ENCODE data around the gene C11orf16. TPM values are rescaled to one million over a fixed set of nuclear protein-coding genes. Genes with fewer than 3 reads are reported as not detected.

Gene C11orf16
- polyA plus RNA-seq, 2 of the 4 experiments (the other 2 are of a cell fraction), result not detected

- WGBS (ENCODE audit: missing lambda C conversion rate), result 7% methylated on average over 24 of the region's 39 CpGs
- peaks cover 28% of the 10 kb centered on the region for H3K4me1 ChIP-seq
- H3K9me3 ChIP-seq, result no peaks in the 10 kb centered on the region
- CTCF ChIA-PET, result interaction anchor here (0.6 to 2.4 kb wide), 7 partner anchors 8 to 174 kb away, joined by 3 to 9 read pairs (median 3); no protein-coding TSS in a partner anchor
- peak overlapping the region; percentile 96 for H3K27ac ChIP-seq
- peak overlapping the region; percentile 90 for H3K4me2 ChIP-seq
- DNase-seq (ENCODE audit: low read depth in 1 of 2, low spot score in 1 of 2), result peak; percentile 69 to 83
- FAIRE-seq, result no peak
- peak overlapping the region; percentile 78 for H3K4me3 ChIP-seq
- TF ChIP-seq E2F6 (IDR thresholded peaks at IDR 0.05; ENCODE audit: borderline replicate concordance, low read depth) (no peak), BCL3 (IDR thresholded peaks at IDR 0.05) (no peak), CTCF (IDR thresholded peaks at IDR 0.05) (no peak), NFE2L2 (conservative IDR thresholded peaks at IDR 0.05; ENCODE audit: low read length) (no peak), POLR2A (IDR thresholded peaks at IDR 0.05; ENCODE audit: low read length) (no peak), MAZ (IDR thresholded peaks at IDR 0.05; ENCODE audit: borderline replicate concordance, low read depth, low read length) (no peak), CEBPB (IDR thresholded peaks at IDR 0.05) (no peak), GATA3 (IDR thresholded peaks at IDR 0.05; ENCODE audit: borderline replicate concordance) (no peak), REST (IDR thresholded peaks at IDR 0.05) (no peak), ZSCAN20 (CRISPR knock-in tag; IDR thresholded peaks at IDR 0.05) (no peak), ZC3H11A (IDR thresholded peaks at IDR 0.05) (no peak), TFCP2L1 (CRISPR knock-in tag; IDR thresholded peaks at IDR 0.05) (no peak), NR3C1 (IDR thresholded peaks at IDR 0.05) (no peak), JUN (IDR thresholded peaks at IDR 0.05) (no peak)
- POLR2A ChIA-PET, result interaction anchor here (0.6 to 1.8 kb wide), 10 partner anchors 9 to 649 kb away, joined by 3 to 12 read pairs (median 4); partner anchors contain the start of genes RPL27A and TRIM66
- peak; percentile 82 to 85 for ATAC-seq
Observed at GRCh38 chr11:8963569-8964323, 31.0 kb upstream of the C11orf16 start.

- no peak for FAIRE-seq
- WGBS (ENCODE audit: missing lambda C conversion rate), result 16% methylated on average over 2 of the region's 2 CpGs
- Histone ChIP-seq H3K27ac (peak overlapping the region in 1 of 2 experiments; percentile 4; a peak in 1 of 6 replicates), H3K4me2 (peak overlapping the region; percentile 90), H3K4me1 (peaks cover 28% of the 10 kb centered on the region), H3K9me3 (no peaks in the 10 kb centered on the region), H3K4me3 (peak overlapping the region; percentile 78; the same call in 2 of the 3 replicates)
- ATAC-seq, result no peak
- no peak for TF ChIP-seq HES2 (IDR thresholded peaks at IDR 0.05)
- no peak for TF ChIP-seq RNF2 (IDR thresholded peaks at IDR 0.05; ENCODE audit: borderline replicate concordance, low read depth)
- CTCF ChIA-PET, result interaction anchor here (1.2 to 2.4 kb wide), 3 partner anchors 42 to 175 kb away, joined by 3 to 9 read pairs (median 6); no protein-coding TSS in a partner anchor
- DNase-seq (ENCODE audit: low read depth in 1 of 2, low spot score in 1 of 2), result no peak
- POLR2A ChIA-PET, result interaction anchor here (0.6 to 1.1 kb wide), 2 partner anchors 10 to 11 kb away, joined by 4 read pairs; no protein-coding TSS in a partner anchor
Observed at GRCh38 chr11:8962841-8963240, 30.1 kb upstream of the C11orf16 start.

All from A549 (cell line).